NCI-H2107 (cell line): ENCODE data around the gene R3HDML.
A peak's percentile ranks its signal among the peaks of the same experiment; 100 is the strongest.
"Not testable (repeated sequence)": the region's sequence is repeated elsewhere in the genome, so short reads cannot be mapped to it uniquely, and the experiment has no call there.

ENCODE experiments used
- DNase-seq: peaks from one replicate; lab custom pipeline; 2025; lab: John Stamatoyannopoulos, UW

Gene R3HDML, protein sequence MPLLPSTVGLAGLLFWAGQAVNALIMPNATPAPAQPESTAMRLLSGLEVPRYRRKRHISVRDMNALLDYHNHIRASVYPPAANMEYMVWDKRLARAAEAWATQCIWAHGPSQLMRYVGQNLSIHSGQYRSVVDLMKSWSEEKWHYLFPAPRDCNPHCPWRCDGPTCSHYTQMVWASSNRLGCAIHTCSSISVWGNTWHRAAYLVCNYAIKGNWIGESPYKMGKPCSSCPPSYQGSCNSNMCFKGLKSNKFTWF

DNA sequence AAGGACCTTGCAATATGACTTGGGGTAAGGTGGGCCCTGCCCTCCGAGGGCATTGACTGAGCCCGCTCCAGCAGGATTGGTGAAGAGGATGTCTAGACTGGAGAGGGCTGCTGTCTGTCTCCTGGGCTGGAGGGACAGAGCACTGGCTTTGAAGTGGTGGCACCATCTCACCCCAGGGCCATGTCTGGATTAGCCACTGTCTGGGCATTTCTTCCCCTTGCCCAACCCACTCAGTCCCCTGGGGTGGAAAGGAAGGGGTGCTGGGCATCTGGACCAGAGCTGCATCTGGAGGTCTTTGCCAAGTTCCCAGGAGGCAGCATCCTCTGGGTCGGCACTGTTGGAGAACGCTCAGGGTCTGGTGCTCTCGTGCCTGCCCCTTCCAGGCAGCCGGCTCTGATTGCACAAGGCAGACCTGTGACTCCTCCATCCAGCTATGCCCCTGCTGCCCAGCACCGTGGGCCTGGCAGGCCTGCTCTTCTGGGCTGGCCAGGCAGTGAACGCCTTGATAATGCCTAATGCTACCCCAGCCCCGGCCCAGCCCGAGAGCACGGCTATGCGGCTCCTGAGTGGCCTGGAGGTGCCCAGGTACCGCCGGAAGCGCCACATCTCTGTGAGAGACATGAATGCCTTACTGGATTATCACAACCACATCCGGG is at the start of gene R3HDML:
Gene R3HDML, plus strand, starts transcription at position 319 of the 656 bp plus-strand sequence. Its CDS starts 115 bp downstream, at position 434.
- no peak for DNase-seq

DNA sequence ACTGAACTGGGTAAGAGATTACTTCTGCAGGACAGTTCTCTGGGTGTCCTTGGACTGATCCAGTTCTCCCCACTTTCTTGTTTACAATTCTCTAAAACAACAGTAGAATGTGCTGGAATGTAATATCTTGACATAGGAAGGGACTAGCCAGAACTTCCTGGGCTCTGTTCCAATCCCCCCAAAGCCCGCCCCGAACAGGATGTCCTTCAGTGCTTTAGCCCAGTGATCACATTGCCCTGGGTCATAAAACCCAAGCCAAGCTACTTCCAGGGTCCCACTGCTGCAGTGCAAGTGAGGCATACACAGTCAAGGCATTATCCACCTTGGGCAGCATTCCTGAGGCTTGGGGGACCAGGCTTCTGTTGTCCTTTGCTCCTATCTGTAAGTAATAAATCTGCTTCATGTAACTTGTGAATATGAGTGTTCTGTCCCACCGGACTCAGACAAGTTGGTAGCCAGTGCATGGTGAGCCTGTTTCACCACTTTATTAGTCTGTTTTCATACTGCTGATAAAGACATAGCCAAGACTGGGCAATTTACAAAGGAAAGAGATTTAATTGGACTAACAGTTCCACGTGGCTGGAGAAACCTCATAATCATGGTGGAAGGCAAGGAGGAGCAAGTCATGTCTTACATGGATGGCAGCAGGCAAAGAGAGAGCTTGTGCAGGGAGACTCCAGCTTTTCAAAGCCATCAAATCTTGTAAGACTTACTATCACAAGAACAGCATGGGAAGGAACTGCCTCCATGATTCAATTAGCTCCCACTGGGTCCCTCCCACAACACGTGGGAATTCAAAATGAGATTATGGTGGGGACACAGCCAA is 49.4 kb upstream of the R3HDML start:
- no peak for DNase-seq

- no peak for DNase-seq
Observed at GRCh38 chr20:44288252-44288651, 48.6 kb upstream of the R3HDML start.

- DNase-seq = no peak
Observed at GRCh38 chr20:44291754-44292153, 45.1 kb upstream of the R3HDML start.

- peak; percentile 8 for DNase-seq
Observed at GRCh38 chr20:44296011-44296410, 40.8 kb upstream of the R3HDML start.

DNA sequence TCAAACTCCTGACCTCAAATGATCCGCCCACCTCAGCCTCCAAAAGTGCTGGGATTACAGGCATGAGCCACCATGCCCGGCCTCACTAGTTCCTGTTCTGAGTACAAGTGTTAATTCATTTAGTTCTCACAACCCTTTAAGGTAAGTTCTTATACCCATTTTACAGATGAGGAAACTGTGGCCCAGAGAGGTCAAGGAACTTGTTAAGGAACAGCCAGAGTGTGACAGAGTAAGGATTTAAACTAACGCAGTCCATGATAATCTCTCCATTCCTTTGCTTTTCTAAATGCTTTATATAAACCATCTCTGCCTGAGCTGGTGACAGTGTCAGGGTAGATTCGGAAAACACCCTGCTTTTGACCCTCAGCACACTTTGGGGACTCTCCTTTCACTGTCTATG is 39.1 kb upstream of the R3HDML start:
- DNase-seq = no peak

DNA sequence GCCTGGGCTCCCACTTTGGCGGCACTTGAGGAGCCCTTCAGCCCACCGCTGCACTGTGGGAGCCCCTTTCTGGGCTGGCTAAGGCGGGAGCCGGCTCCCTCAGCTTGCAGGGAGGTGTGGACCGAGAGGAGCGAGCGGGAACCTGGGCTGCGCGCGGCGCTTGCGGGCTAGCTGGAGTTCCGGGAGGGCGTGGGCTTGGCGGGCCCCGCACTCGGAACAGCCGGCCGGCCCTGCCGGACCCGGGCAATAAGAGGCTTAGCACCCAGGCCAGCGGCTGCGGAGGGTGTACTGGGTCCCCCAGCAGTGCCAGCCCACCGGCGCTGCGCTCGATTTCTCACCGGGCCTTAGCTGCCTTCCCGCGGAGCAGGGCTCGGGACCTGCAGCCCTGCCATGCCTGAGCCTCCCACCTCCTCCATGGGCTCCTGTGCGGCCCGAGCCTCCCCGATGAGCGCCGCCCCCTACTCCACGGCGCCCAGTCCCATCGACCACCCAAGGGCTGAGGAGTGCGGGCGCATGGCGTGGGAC is 37.8 kb upstream of the R3HDML start:
- not testable (repeated sequence) for DNase-seq

- DNase-seq = no peak
Observed at GRCh38 chr20:44301285-44301684, 35.6 kb upstream of the R3HDML start.

DNA sequence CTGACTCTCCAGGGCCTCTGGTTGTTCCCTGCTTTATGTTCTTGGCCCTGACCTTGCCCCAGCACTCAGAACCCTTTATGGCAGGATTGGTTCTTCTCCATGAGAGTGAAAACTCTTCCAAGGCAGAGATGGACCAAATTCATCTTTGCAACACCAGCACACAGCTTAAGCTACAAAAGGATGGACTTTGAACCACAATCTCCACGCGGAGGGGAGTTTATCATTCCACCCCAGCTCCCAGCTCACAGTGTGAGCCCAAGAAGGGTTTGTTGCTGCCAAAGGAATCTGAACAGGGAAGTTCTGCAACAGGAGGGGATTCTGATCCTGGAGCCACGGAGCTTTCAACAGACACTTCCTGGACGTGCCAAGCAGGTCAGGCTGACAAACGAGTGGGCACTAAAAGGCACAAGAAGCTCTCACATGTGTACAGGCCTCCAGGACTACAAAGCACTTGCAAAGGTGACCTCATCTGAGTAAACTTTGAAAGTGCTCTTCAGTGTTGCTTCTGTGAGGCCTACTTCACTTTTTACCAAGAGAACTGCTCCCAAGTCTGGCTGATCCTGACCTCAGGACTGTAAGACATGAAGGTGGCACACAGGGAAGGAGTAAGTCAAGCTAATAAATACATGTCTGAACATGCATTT is 34.7 kb upstream of the R3HDML start:
- no peak for DNase-seq

- DNase-seq = no peak
Observed at GRCh38 chr20:44302736-44303135, 34.1 kb upstream of the R3HDML start.

- no peak for DNase-seq
Observed at GRCh38 chr20:44304383-44304782, 32.5 kb upstream of the R3HDML start.

DNA sequence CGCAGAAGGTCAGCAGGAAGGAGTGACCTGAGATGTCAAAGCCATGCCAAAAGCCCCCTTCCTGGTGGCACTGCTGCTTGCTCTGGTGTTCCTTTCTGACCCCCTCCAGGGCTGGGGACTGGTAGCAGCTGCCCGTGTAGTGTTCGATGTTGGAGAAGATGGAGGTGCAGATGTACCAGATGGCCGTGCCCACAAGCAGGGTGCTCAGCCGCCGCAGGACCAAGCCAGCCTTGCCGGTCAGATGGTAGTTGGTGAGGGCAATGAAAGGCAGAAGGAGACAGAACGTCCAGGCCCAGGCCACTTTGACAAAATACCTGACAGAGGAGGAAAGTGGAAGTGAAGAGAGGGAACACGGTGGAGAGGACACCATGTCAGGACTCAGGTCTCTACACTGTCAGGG is 29.9 kb upstream of the R3HDML start:
- no peak for DNase-seq

GRCh38 chr20:44309763-44310663 is 26.8 kb upstream of the R3HDML start:
- DNase-seq = no peak

DNA sequence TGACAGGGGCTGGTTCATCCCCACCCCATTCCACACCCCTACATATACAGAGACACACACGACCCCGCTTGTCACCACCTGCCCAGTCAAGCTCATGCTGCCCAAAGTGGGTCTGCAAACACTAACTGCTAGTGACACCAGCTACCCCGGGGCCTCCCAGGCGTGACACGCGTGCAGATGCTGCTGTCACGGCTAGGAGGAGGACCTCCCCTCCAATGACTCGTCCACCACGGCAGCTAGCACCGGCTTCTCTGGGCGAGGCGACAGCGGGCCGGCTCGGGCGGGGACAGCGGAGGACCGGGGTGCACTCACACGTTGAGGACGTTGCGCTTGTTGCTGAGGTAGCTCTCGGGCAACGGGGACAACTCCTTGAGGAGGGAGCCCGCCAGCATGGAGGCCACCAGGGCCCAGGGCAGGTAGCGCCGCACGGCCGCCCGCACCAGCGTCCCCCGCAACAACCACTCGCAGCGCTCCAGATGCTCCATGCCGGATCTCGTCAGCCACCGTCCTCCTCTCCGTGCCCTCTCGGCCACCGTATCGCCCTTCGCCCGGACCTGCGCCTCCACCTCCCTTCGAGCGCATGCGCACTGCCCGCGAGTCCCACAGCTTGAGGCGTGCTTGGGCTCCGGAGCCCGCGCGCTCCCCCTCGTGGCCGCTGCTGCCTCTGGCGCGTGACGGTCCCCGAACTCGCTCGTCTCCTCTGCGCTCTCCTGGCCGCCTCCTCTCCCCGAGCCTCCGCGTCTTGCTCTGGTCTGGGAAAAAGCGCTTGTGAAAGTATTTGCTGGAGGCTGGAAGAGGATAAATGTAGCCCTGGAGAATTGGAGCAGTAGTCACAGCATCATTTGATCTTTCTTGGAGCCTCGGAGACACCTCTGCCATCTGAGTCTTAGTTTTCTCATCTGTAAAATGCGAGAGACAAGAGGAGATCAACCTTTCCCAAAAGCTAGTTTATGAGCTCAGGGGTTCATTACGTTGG is 25.9 kb upstream of the R3HDML start, which contains the start of gene FITM2:
Gene FITM2, minus strand, starts transcription at position 539 of the 976 bp plus-strand sequence. Its CDS starts 54 bp downstream, at position 485.
- DNase-seq = peak; percentile 84

DNA sequence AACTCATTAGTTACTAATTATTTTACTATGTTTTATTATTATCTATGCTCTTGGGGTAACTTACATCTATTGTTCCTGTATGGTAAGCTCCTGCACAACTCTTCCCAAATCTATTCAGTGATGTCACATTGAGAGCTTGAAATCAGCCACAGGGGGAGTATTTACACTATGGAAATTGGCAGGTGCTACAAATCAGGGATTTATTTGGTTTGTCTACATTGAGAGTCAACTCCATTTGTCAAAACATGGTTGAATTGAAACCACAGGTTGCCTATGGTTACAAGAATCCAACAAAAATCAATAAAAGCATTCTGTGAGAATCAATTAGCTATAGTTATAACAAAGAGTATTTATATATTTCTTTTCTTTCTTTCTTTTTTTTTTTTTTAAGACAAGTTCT is 22.0 kb upstream of the R3HDML start:
- DNase-seq = no peak

DNA sequence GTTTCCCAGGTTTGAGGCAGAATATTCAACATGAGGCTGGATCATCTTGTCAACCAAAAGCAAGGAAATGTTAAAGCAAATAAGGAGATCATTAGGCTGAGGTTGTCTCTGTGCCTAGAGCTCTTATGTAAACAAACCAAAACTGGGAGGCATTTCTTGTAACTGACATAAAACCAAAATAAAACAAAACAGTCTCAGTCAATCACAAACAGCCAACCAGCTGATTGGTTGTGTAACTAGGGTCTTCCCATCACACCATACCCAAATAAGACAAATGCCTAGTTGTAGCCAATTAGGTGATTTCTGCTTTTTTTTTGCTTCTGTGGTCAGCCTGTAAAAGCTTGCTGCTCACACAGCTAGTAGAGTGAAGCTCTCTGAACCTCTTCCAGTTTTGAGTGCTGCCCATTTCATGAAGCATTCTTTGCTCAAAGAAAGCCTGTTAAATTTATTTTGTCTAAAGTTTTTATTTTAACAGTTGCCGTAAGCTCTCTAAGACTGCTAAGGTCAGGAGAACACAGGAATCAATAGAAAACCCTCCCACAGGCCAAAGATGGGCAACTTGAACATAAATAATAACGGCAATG is 16.9 kb upstream of the R3HDML start:
- DNase-seq = no peak

GRCh38 chr20:44324343-44324742 is 12.5 kb upstream of the R3HDML start:
- DNase-seq = no peak

- DNase-seq = no peak
Observed at GRCh38 chr20:44326391-44327159, 10.3 kb upstream of the R3HDML start.

GRCh38 chr20:44327748-44328147 is 9.1 kb upstream of the R3HDML start:
- not testable (repeated sequence) for DNase-seq
